SK-N-SH treated with all-trans-retinoic acid at 6 μM for 48 hours (cell line): ENCODE measurements around the gene OAF.
A peak's percentile ranks its signal among the peaks of the same experiment; 100 is the strongest.

Source experiments
- ATAC-seq: fragments of 200-7000 bp; cut with Tn5 transposase; 3 replicates; pipeline ENCODE4 v1.9.1; 2020; ENCODE audit warnings: mild to moderate bottlenecking, moderate library complexity
- ARNTL ChIP-seq: fragments of 450-650 bp; formaldehyde crosslinking; IDR thresholded peaks from 2 replicates; pipeline ENCODE4 v1.5.0; 2020; ENCODE audit warnings: low read depth, mild to moderate bottlenecking, moderate library complexity, borderline replicate concordance
- BACH2 ChIP-seq: fragments of 250-450 bp; sonication (Bioruptor Pico); IDR thresholded peaks from 2 replicates; pipeline ENCODE4 v1.9.0; 2021; ENCODE audit warnings: mild to moderate bottlenecking, borderline replicate concordance
- CSDC2 ChIP-seq: fragments of 250-450 bp; sonication (Bioruptor Pico); IDR thresholded peaks from 2 replicates; pipeline ENCODE4 v1.5.0; 2020; ENCODE audit warnings: mild to moderate bottlenecking, moderate library complexity
- ESRRG ChIP-seq: fragments of 250-450 bp; sonication (Bioruptor Pico); IDR thresholded peaks from 2 replicates; pipeline ENCODE4 v1.6.1; 2021; ENCODE audit warnings: mild to moderate bottlenecking
- OSR1 ChIP-seq: fragments of 250-450 bp; sonication (Bioruptor Pico); IDR thresholded peaks from 2 replicates; pipeline ENCODE4 v1.8.0; 2022; ENCODE audit warnings: moderate library complexity, mild to moderate bottlenecking, inconsistent platforms
- PPARA ChIP-seq: fragments of 250-450 bp; sonication (Bioruptor Pico); IDR thresholded peaks from 2 replicates; pipeline ENCODE4 v1.5.0; 2020; ENCODE audit warnings: mild to moderate bottlenecking, borderline replicate concordance
- SNAI2 ChIP-seq: fragments of 250-450 bp; sonication (Bioruptor Pico); IDR thresholded peaks from 2 replicates; pipeline ENCODE4 v1.5.0; 2020; ENCODE audit warnings: mild to moderate bottlenecking, moderate library complexity
- TCF4 ChIP-seq: fragments of 250-450 bp; sonication (Bioruptor Pico); IDR thresholded peaks from 2 replicates; pipeline ENCODE4 v1.8.0; 2021; ENCODE audit warnings: mild to moderate bottlenecking, moderate library complexity, borderline replicate concordance
- TOX ChIP-seq: fragments of 250-450 bp; sonication (Bioruptor Pico); IDR thresholded peaks from 2 replicates; pipeline ENCODE4 v1.8.0; 2021; ENCODE audit warnings: mild to moderate bottlenecking, moderate library complexity, borderline replicate concordance
- ZFP3 ChIP-seq: fragments of 250-450 bp; sonication (Bioruptor Pico); IDR thresholded peaks from 2 replicates; pipeline ENCODE4 v1.5.0; 2020; ENCODE audit warnings: mild to moderate bottlenecking, moderate library complexity
- ZFP30 ChIP-seq: fragments of 450-650 bp; formaldehyde crosslinking; IDR thresholded peaks from 2 replicates; pipeline ENCODE4 v1.5.0; 2022; ENCODE audit warnings: mild to moderate bottlenecking, moderate library complexity
- ZNF70 ChIP-seq: fragments of 450-650 bp; formaldehyde crosslinking; IDR thresholded peaks from 2 replicates; pipeline ENCODE4 v1.5.0; 2020; ENCODE audit warnings: mild to moderate bottlenecking, moderate library complexity
- ZNF8 ChIP-seq: fragments of 450-650 bp; formaldehyde crosslinking; IDR thresholded peaks from 2 replicates; pipeline ENCODE4 v1.5.0; 2020; ENCODE audit warnings: mild to moderate bottlenecking, moderate library complexity
- TF ChIP-seq, protein P1 (sequence below): fragments of 250-450 bp; sonication (Bioruptor Pico); IDR thresholded peaks from 2 replicates; pipeline ENCODE4 v1.5.1; 2021; ENCODE audit warnings: mild to moderate bottlenecking, moderate library complexity
- TF ChIP-seq, protein P2 (sequence below): fragments of 250-450 bp; sonication (Bioruptor Pico); IDR thresholded peaks from 2 replicates; pipeline ENCODE4 v1.8.0; 2021; ENCODE audit warnings: low read depth, mild to moderate bottlenecking, moderate library complexity, borderline replicate concordance
- TF ChIP-seq, protein P3 (sequence below): fragments of 250-450 bp; sonication (Bioruptor Pico); IDR thresholded peaks from 2 replicates; pipeline ENCODE4 v1.8.0; 2020; ENCODE audit warnings: mild to moderate bottlenecking, moderate library complexity, borderline replicate concordance
- TF ChIP-seq, protein P4 (sequence below): fragments of 250-450 bp; sonication (Bioruptor Pico); IDR thresholded peaks from 2 replicates; pipeline ENCODE4 v1.5.1; 2020; ENCODE audit warnings: low read depth, mild to moderate bottlenecking, moderate library complexity
- TF ChIP-seq, protein P5 (sequence below): fragments of 250-450 bp; sonication (Bioruptor Pico); IDR thresholded peaks from 2 replicates; pipeline ENCODE4 v1.5.0; 2020; ENCODE audit warnings: mild to moderate bottlenecking, moderate library complexity

Gene OAF

DNA sequence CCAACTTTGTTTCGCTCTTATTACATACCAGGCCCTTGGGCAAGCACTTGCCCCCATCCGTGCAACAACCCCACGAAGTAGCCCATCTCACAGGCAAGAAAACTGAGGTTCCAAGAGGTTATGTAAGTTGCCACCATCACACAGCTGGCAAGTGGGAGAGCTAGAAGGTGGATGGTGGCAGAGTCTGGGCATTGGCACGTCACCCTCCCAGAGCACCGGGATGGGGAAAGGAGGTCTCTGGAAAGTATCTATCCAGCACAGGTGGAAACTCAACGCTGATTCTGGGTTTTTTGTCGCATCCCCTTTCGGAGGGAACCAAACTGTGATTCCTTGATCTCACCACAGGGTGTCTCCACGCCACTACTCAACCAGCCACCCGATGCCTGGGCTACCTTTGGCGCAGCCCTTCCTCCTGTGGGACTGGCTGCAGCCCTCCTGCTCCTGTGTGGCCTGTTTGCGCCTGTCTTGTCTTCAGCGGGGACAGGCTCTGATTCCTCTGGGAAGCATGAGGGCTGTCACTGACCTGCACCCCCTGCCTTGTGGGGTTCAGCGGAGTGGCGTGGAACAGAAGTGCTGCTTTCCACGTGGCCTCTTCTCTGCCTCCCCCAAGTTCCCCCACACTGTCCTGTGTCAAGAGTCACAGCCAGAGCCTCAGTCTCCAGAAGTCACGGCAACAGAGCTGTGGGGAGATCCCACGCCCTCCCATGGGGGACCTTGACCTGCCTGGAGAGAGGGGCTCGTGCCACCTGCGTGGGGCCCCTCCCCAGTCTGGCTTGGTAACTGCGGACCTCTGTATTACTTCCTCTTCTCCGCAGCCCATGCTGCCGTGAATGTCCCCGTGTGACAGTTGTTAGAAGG lies 38.5 kb upstream of the OAF start (continued):
- TF ChIP-seq SNAI2 (no peak), OSR1 (CRISPR knock-in tag) (no peak), ZFP3 (no peak), ZNF8 (CRISPR knock-in tag) (no peak)
- TF ChIP-seq, protein P1, sequence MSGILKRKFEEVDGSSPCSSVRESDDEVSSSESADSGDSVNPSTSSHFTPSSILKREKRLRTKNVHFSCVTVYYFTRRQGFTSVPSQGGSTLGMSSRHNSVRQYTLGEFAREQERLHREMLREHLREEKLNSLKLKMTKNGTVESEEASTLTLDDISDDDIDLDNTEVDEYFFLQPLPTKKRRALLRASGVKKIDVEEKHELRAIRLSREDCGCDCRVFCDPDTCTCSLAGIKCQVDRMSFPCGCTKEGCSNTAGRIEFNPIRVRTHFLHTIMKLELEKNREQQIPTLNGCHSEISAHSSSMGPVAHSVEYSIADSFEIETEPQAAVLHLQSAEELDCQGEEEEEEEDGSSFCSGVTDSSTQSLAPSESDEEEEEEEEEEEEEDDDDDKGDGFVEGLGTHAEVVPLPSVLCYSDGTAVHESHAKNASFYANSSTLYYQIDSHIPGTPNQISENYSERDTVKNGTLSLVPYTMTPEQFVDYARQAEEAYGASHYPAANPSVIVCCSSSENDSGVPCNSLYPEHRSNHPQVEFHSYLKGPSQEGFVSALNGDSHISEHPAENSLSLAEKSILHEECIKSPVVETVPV (CRISPR knock-in tag) = no peak
- TF ChIP-seq, all 23 proteins: peak for 0

DNA sequence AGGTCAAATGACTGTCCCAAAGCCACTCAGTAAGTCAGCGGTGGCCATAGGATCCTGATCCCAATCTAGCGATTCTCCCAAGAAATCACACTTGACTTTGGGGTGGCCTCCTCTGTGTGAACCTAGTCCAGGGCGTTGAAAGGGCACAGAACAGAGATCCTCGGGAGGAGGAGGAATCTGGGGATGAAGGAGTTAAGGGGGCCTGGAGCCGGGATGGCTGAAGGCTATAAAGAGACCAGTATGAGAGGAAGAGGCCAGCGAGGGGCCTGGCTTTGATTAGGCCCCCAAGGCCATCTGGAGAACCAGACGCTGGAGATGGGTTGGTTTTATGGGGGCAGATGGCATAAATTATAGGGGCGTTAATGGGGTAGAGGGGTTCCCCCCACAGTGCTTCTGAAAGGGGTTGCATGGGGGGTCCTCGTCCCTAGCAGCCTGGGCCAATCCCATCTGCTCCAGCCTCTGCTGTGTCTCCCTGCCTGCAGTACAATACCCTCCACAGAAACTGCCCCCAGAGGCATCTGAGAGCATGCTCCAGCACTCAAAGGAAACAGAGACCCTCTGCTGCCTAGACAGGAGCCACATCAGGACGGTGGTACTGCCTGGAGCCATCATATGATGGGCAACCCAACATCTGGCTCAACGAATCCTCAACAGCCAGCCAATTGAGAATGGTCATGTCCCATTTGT lies 37.7 kb upstream of the OAF start:
- TF ChIP-seq ZNF70 (CRISPR knock-in tag) (no peak), SNAI2 (no peak), TCF4 (CRISPR knock-in tag) (peak; percentile 57)
- TF ChIP-seq, all 23 proteins: peak for 1

DNA sequence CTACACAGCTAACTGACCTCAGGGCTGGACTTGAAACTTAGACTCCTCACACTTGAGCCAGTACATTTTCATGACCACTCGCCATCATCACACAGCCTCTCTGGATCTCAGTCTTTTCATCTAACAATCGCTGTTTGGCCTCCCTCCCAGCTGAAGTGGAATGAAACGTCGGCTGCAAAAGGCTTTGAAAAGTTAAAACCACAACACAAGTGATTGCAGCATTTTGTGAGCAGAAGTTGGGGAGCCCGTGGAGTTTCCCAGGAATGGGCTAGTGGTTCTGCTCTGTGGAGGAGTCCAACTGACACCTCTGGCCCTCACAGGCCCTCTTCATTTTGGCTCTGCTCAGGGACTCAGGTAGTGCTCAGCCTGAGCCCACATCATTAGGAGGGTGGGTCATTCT lies 37.0 kb upstream of the OAF start:
- no peak for TF ChIP-seq ZFP30 (CRISPR knock-in tag)
- TF ChIP-seq, protein P2, sequence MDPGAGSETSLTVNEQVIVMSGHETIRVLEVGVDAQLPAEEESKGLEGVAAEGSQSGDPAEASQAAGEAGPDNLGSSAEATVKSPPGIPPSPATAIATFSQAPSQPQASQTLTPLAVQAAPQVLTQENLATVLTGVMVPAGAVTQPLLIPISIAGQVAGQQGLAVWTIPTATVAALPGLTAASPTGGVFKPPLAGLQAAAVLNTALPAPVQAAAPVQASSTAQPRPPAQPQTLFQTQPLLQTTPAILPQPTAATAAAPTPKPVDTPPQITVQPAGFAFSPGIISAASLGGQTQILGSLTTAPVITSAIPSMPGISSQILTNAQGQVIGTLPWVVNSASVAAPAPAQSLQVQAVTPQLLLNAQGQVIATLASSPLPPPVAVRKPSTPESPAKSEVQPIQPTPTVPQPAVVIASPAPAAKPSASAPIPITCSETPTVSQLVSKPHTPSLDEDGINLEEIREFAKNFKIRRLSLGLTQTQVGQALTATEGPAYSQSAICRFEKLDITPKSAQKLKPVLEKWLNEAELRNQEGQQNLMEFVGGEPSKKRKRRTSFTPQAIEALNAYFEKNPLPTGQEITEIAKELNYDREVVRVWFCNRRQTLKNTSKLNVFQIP (CRISPR knock-in tag) = no peak
- no peak for TF ChIP-seq ZNF70 (CRISPR knock-in tag)
- ATAC-seq = no peak

More for the DNA sequence above, 37.7 kb upstream of the OAF start:
- no peak for ATAC-seq

DNA sequence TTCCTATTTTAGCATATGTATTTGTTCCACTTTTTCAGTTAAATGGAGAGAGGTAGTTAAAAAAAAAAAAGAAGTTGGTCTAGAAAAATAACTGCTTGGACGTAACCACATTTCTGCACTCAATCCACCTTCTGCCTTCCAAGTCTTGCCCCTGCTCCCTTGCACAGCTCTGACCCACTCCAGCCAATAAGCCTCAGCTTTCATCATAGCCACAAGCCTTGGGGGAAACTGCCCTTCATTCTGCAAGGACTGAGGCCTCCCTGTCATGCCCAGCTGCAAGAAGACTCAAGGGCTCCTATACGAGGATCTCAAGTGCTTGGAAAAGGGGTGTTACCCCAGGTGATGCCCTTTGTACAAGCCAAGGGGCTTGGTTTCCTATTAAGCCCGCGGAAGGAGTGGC lies 36.0 kb upstream of the OAF start:
- ATAC-seq = no peak
- no peak for TF ChIP-seq TOX (CRISPR knock-in tag)
- TF ChIP-seq ZFP30 (CRISPR knock-in tag) = no peak
- TF ChIP-seq, protein P3, sequence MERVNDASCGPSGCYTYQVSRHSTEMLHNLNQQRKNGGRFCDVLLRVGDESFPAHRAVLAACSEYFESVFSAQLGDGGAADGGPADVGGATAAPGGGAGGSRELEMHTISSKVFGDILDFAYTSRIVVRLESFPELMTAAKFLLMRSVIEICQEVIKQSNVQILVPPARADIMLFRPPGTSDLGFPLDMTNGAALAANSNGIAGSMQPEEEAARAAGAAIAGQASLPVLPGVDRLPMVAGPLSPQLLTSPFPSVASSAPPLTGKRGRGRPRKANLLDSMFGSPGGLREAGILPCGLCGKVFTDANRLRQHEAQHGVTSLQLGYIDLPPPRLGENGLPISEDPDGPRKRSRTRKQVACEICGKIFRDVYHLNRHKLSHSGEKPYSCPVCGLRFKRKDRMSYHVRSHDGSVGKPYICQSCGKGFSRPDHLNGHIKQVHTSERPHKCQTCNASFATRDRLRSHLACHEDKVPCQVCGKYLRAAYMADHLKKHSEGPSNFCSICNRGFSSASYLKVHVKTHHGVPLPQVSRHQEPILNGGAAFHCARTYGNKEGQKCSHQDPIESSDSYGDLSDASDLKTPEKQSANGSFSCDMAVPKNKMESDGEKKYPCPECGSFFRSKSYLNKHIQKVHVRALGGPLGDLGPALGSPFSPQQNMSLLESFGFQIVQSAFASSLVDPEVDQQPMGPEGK = no peak
- no peak for TF ChIP-seq CSDC2 (CRISPR knock-in tag)
- TF ChIP-seq, protein P2 (CRISPR knock-in tag) = no peak
- no peak for TF ChIP-seq ZNF8 (CRISPR knock-in tag)
- TF ChIP-seq ZNF70 (CRISPR knock-in tag) = no peak
- no peak for TF ChIP-seq PPARA
- no peak for TF ChIP-seq BACH2 (CRISPR knock-in tag)
- no peak for TF ChIP-seq ESRRG (CRISPR knock-in tag)
- TF ChIP-seq, protein P4, sequence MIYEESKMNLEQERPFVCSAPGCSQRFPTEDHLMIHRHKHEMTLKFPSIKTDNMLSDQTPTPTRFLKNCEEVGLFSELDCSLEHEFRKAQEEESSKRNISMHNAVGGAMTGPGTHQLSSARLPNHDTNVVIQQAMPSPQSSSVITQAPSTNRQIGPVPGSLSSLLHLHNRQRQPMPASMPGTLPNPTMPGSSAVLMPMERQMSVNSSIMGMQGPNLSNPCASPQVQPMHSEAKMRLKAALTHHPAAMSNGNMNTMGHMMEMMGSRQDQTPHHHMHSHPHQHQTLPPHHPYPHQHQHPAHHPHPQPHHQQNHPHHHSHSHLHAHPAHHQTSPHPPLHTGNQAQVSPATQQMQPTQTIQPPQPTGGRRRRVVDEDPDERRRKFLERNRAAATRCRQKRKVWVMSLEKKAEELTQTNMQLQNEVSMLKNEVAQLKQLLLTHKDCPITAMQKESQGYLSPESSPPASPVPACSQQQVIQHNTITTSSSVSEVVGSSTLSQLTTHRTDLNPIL (CRISPR knock-in tag) = no peak
- no peak for TF ChIP-seq ZFP3

DNA sequence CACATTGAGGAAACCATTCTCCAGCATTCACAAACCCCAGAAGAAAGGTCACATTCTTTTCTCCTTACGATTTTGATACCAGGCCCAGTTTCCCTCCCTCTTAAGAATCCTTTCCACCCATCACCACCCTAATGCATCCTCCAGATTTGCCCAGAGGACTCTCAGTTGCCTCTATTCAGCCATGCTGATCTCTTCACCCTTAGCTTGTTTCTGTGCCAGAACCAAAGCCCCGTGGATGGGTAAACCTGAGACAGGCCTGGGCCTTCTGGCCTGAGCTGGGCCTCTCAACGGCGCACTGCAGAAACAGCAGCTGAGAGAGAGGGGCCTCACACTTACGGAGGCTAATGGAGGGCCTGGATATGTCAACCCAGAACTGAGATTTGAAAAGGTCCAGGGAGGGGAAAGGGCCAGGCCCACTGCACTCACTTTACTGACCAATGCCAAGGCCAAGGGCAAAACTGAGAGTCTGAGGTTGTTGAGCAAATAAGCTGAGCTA lies 32.2 kb upstream of the OAF start:
- no peak for ATAC-seq
- TF ChIP-seq ARNTL = no peak
- TF ChIP-seq, protein P5, sequence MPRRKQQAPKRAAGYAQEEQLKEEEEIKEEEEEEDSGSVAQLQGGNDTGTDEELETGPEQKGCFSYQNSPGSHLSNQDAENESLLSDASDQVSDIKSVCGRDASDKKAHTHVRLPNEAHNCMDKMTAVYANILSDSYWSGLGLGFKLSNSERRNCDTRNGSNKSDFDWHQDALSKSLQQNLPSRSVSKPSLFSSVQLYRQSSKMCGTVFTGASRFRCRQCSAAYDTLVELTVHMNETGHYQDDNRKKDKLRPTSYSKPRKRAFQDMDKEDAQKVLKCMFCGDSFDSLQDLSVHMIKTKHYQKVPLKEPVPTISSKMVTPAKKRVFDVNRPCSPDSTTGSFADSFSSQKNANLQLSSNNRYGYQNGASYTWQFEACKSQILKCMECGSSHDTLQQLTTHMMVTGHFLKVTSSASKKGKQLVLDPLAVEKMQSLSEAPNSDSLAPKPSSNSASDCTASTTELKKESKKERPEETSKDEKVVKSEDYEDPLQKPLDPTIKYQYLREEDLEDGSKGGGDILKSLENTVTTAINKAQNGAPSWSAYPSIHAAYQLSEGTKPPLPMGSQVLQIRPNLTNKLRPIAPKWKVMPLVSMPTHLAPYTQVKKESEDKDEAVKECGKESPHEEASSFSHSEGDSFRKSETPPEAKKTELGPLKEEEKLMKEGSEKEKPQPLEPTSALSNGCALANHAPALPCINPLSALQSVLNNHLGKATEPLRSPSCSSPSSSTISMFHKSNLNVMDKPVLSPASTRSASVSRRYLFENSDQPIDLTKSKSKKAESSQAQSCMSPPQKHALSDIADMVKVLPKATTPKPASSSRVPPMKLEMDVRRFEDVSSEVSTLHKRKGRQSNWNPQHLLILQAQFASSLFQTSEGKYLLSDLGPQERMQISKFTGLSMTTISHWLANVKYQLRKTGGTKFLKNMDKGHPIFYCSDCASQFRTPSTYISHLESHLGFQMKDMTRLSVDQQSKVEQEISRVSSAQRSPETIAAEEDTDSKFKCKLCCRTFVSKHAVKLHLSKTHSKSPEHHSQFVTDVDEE (CRISPR knock-in tag) = no peak
- no peak for TF ChIP-seq ZNF8 (CRISPR knock-in tag)
- no peak for TF ChIP-seq ZNF70 (CRISPR knock-in tag)
- TF ChIP-seq, protein P2 (CRISPR knock-in tag) = no peak
- TF ChIP-seq BACH2 (CRISPR knock-in tag) = no peak
- no peak for TF ChIP-seq ESRRG (CRISPR knock-in tag)
